GM19463 (cell line): ENCODE measurements around the gene ZNF480.
"Not testable (repeated sequence)": the region's sequence is repeated elsewhere in the genome, so short reads cannot be mapped to it uniquely, and the experiment has no call there.

Experiments
- ATAC-seq: cut with Tn5 transposase; IDR thresholded peaks from one replicate; pipeline ENCODE4 v1.9.1; 2021; ENCODE audit warnings: mild to moderate bottlenecking, moderate library complexity; ENCODE audit not compliant: unreplicated experiment

Gene ZNF480

DNA sequence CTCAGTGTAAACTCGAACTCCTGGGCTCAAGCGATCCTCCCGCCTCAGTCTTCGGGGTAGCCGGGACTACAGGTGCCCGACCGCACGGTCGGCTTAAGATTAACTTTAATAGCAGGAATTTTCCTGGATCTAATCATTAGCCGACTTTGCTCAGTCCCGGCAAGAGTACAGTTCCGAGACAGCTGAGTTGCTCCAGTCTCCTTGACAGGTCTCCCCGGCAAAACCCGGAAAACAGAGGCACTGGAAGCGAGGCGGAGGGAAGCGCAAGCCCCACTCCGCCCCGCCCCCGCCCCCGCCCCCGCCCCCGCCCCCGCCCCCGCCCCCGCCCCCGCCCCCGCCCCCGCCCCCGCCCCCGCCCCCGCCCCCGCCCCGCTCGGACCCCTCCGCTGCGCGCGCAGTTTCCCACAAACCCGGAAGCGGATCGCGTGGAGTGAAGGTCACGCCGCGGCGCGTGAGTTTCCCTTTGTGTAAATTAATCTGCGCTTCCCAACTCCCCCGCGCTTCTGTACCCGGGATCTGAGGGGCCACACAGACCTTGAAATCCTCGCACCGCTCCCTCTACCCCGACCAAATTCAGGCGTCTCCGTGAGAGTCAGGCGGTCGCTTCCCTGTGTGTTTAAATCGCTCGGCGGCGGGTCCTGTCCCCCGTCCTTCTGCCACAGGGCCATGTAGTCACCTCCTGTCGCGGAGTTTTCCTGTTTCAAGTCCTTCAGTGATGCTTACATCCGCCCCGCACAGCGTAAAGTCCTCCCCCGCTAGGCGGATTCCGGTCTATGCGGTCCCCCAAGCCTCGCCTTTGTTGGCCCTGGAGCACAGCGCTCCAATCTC lies at the start of gene ZNF480:
ZNF480 (plus strand) TSS at position 397 of the 828 bp plus-strand sequence. CDS start 3,244 bp downstream, outside the sequence.
- no peak for ATAC-seq

DNA sequence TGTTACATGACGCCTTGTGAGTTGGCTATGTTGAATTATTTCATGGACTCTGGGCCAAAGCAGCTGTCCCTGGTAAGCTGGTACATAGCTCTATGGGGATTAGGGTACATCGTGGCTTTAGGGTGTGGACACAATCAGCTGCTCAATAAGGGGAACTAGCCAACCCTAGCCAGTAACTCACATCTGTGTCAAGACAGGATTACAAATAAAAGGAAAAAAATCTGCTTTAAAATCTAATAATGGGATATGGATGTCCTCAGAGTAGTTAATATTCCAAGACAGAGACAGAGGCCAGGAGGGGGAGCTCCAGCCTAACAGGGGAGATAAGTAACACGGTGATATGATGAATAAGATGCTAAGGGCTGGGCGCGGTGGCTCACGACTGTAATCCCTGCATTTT lies 48.7 kb upstream of the ZNF480 start:
- no peak for ATAC-seq

DNA sequence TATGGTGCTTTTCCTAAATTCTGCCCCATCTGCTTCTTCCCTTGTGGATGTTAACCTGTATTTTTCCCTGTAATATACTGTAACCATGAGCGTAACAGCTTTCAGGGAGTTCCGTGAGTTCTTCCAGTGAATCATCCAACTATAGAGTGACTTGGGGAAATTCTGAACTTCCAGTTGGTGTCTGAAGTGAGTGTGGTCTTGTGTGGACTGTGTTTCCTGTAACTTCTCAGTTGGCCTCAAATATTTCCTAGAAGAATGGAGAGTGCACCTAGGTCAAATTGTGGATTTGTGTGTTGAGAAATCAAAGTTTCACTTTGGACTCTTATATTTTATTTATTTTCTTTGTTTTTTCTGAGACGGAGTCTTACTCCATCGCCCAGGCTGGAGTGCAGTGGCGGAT lies 38.5 kb upstream of the ZNF480 start:
- ATAC-seq, result no peak

DNA sequence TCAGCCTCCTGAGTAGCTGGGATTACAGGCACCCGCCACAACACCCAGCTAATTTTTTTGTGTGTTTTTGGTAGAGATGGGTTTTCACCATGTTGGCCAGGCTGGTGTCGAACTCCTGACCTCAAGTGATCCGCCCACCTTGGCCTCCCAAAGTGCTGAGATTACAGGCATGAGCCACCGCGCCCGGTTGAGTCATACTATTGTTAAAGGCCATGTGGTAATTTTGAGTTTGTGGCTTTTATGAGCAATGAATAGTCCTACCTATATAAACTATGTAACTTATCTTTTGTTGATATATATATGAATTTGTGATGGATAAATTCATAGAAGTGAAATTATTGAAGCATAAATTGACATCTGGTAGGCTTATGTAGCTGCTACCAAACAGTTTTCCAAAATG lies 31.4 kb upstream of the ZNF480 start:
- ATAC-seq, result not testable (repeated sequence)

DNA sequence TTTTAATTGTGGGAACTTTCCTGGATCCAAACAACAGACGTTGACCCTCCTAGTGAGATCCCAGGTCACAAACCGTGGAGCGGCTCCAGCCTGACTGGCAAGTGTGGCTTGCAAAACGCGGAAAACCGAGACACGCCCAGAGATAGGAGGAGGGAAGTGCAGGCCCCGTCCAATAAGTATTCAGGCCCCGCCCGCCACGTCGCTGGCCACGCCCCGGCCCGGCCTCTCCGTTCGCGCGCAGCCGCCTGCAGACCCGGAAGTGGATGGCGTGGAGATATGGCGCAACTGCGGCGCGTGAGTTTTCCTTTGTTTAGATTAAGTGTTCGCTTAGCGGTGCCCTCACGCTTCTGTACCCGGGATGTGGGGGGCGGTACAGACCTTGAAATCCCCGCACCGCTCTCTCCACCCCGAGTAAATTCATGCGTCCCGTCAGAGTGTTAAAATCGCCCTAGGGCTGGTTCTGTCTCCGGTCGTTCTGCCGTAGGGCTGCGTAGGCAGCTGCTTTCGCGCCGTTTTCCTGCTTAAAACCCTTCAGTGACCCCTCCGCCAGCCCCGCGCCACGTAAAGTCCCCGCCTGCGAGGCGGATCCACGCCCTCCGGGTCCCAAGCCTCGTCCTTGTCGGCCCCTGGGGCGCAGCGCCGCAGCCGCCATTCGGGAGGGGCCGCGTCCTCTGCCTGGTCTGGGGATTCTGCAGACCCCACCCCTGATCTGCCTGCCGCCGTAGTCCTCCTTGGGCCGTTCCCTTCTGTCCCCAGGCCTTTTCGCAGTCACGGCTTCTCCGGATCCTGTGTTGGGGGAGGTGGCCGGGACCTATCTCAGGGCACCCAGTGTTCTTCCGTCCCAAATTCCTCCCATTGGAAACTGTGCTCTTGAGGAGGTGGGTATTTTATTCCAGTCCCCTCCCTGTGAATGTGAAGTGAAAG lies 27.4 kb upstream of the ZNF480 start, which contains the start of gene ZNF766:
ZNF766 (plus strand) TSS at position 250 of the 924 bp plus-strand sequence; CDS start at position 277, 27 bp downstream.
- peak; percentile 93 for ATAC-seq

DNA sequence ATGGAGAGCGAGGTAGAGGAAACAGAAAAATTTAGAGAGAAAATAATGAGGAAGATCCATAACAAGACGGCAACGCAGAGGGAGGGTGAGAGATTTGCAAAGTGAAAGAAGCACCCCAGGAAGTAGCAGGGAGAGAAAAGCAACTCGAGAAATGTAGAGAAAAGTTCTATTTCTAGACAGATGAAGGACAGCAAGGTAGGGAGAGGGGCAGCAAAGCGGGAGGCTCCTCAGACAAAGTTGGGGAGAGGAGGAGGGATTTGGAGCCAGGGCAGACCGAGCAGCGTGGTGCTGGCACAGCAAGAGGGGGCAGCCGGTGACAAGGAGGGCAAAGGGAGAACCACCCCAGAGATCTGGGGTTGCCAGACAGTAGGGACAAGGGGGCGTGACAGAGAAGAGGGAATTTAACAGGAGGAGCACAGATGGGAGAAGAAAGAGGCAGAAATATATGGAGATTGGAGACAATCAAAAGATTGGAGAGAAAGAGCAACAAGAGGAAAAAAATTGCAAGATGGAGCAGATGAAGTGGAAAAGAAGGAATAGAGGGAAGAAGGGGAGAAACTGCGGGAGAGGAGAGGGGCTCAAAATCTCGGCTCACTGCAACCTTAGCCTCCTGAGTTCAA lies 26.6 kb upstream of the ZNF480 start:
- no peak for ATAC-seq

DNA sequence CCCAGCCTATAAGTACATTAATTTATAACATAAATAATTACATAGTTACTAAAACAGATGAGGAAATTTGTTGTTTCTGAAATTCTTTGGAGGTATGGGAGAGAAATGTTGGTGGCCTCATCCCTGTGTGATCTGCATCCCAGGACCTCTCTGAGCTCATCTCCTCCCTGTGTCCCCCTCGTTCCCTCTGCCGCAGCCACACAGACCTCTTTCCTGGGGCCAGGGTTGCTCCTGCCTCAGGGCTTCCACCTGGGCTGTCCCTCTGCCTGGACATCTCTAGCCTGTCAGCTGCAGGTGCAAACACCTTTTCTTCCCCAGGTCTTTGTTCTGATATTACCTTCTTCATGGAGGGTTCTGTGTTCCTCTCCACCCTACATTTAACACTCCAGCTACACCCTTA lies 23.7 kb upstream of the ZNF480 start:
- ATAC-seq, result no peak

DNA sequence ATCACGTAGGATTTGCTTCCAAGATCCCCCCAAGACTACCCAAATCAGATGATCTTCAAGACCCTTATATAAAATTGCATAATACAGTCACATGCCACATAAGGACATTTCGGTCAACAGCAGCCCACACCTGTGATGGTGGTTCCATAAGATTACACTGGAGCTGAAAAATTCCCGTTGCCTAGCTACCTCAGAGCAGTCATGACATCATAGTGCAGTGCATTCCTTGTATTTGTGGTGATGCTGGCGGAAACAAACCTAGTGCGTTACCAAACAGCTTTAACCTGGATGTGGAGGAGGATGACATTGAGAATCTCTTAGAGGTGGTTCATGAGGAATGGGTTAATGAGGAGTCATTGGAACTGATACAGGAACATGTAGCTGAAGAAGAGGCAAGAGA lies 22.8 kb upstream of the ZNF480 start:
- no peak for ATAC-seq

DNA sequence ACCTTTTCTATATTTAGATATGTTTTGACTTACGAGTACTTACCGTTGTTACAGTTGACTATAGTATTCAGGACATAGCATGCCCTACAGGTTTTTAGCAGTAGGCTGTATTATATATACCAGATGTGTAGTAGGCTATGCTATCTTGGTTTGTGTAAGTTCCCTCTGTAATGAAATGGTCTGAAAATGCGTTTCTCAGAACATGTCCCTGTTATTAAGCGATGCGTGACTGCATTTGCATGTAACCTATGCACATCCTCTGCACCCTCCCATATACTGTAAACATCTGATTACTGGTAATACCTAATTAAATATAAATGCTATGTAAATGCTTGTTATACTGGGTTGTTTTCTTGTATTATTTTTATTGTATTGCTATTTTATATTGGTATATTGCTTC lies 21.0 kb upstream of the ZNF480 start:
- no peak for ATAC-seq

DNA sequence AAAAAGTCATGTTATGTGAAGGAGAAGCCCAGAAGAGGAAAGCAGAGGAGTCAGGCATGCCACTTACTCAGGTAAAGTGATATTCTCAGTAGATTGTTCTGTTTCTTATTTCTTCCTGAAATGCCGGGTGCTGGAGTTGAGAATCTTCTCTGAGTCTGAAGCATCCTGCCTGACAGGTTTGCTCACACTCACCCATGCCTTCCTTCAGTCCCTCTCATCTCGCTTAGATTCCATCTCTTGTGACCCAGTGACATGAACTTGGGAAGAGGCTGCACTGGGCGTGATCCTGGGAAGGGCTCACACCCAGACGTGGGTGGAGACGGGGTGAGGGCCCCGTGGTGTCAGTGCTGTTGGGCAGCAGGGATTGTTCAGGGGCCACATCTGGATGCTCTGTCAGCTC lies 19.5 kb upstream of the ZNF480 start:
- no peak for ATAC-seq

DNA sequence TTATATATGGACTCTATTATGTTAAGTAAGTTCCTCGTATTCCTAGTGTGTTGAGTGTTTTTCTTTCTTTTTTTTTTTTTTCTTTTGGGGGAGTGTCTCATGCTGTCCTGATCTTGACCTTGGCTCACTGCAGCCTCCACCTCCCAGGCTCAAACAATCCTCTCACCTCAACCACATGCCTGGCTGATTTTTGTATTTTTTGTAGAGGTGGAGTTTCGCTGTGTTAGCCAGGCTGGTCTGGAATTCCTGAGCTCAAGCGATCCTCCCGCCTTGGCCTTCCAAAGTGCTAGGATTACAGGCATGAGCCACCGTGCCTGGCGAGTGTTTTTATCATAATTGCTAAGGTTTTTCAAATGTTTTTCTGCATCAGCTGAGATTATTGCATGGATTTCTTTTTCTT lies 10.7 kb upstream of the ZNF480 start:
- no peak for ATAC-seq

DNA sequence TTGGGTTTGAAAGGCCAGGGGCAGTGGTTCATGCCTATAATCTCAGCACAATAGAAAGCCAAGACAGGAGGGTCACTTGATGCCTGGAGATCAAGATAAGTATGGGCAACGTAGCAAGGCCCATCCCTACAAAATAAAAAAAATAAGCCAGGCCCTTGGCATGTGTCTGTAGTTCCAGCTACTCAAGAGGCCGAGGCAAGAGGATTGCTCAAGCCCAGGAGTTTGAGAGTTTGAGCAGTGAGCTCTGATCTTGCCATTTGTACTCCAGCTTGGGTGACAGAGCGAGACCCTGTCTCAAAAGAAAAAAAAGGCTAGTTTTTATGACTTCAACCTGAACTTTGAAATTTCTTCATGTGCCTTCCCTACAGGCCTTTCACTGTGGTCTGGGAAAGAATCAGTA lies 5.2 kb upstream of the ZNF480 start:
- no peak for ATAC-seq

DNA sequence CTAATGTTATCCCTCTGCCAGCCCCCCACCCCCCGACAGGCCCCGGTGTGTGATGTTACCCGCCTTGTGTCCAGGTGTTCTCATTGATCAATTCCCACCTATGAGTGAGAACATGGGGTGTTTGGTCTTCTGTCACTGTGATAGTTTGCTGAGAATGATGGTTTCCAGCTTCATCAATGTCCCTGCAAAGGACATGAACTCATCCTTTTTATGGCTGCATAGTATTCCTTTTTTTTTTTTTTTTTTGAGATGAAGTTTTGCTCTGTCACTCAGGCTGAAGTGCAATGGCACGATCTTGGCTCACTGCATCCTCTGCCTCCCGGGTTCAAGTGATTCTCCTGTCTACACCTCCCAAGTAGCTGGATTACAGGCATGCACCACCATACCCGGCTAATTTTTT lies 4.0 kb upstream of the ZNF480 start:
- ATAC-seq, result not testable (repeated sequence)

DNA sequence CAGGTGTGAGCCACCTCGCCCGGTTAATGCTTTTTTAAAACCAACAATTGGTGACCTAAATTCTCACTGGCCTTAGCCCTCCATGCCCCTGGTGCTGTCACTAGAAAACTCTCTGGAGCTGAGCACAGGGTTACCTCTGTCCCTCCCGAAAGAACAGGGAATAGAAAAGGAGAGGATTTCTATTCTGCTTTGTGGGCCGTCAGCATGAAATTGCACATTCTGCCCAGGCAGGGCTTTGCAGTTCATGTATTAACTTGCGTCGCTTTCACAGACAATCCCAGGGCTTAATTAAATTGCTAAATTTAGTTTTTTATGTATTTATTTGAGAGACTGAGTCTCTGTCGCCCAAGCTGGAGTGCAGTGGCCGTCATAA lies 583 bp upstream of the ZNF480 start:
- ATAC-seq, result no peak

DNA sequence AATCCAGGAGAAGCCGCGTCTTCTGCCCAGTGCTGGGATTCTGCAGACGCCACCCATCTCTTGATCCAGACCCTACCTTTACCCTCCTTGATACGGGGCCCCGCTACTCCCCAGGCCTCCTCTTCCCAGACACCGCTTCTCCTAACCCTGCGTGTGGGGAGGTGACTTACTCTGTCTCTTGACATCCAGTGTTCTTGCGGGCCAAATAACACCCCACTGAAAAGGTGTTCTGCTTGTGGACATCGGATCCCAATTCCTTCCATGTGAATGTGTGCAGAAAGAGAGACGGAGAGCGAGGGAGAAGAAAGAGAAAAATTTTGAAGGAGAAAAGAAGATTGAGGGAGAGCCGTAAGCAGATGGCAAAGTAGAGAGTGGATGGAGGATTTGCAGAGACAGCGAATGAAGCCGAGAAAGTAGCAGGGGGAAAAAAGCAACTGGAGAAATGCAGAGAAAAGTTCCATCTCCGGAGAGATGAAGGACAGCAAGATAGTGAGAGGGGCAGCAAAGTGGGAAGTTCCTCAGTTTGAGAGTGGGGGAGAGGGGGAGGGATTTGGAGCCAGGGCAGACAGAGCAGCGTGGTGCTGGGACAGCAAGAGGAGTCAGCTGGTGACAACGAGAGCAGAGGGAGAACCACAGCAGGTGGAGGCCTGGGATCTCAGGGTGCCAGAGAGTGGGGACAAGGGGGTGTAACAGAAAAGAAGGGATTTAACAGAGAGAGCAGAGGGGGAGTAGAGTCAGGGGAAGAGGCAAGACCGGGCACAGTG lies 814 bp downstream of the ZNF480 start:
- ATAC-seq, result no peak

DNA sequence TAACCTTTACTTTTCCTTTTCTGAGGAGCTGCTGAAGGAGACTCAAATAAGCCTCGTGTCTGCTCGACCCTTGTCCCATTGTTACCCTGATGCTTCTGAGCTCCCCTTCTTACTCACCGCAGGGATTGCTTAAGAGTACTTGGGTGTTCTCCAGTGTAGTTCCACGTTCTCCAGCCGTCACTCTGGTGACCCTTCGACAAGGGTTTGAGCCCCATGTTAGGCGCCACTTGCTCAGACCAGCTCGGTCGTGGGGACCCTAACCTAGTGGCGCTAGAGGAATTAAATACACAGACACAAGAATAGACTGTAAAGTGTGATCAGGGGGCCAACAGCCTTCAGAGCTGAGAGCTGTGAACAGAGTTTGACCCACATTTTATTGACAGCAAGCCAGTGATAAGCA lies 10.3 kb downstream of the ZNF480 start:
- ATAC-seq, result no peak

DNA sequence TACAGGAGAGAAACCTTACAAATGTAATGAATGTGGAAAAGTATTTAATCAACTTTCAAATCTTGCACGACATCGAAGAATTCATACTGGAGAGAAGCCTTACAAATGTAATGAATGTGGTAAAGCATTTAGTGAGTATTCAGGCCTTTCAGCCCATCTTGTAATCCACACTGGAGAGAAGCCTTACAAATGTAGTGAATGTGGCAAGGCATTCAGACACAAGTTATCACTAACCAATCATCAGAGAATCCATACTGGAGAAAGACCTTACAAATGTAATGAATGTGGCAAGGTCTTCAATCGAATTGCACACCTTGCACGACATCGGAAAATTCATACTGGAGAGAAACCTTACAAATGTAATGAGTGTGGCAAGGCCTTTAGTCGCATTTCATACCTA lies 25.5 kb downstream of the ZNF480 start:
- no peak for ATAC-seq

DNA sequence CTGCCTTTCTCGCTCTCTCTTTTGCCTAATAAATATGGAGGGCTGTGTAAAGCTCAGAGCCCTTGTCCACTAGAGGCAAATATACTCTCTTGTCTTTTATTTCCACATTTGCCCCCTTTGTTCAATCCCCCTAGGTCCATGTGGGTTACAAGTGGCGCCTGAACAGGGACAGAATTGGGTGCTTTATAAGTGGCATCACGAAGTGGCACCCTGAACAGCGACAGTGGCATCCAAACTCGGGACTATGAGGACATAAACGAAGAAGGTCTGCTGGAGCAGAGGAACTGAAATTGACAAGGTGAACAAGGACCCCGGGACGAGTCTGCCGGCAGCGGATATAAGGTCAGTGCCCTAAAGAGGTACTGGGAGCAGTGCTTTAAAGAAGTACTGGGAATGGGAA lies 34.8 kb downstream of the ZNF480 start:
- ATAC-seq, result no peak

DNA sequence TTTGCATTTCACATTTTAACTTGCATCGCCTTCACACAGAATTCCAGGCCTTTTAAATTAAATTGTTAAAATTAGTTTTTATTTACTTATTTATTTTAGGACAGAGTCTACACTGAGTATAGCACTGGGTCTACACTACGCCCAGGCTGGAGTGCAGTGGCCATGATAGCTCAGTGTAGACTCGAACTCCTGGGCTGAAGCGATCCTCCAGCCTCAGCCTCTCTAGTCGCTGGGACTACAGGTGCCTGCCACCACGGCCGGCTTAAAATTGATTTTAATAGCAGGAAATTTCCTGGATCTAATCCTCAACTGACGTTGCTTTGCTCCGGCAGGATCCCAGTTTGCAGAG lies 38.8 kb downstream of the ZNF480 start:
- ATAC-seq, result peak; percentile 27

DNA sequence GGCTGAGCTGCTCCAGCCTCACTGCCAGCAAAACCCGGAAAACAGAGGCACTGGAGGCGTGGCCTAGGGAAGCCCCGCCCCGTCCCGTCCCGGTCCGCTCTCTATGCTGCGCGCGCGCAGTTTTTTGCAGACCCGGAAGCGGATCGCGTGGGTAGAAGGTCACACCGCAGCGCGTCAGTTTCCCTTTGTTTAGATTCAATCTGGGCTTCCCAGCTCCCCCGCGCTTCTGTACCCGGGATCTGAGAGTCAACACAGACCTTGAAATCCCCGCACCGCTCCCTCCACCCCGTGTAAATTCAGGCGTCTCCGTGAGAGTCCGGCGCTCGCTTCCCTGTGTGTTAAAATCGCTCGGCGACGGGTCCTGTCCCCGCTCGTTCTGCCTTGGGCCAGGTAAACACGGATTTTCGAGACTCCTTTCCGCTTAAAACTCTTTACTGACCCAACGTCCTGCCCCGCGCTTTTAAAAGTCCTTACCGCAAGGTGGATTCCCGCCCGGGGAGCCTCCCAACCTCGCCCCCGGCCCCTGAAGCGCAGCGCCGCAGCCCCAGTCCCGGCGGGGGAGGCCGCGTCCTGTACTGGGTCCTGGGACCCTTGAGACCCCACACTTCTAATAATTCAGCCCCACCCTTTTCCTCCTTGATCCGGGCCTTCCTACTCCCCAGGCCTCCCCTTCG lies 39.3 kb downstream of the ZNF480 start, which contains the start of gene ZNF610:
ZNF610 (plus strand) TSS at position 127 of the 674 bp plus-strand sequence. CDS start 12,930 bp downstream, outside the sequence.
- peak; percentile 77 for ATAC-seq
